ENCODE results near the gene PNLIPRP3.

DNA sequence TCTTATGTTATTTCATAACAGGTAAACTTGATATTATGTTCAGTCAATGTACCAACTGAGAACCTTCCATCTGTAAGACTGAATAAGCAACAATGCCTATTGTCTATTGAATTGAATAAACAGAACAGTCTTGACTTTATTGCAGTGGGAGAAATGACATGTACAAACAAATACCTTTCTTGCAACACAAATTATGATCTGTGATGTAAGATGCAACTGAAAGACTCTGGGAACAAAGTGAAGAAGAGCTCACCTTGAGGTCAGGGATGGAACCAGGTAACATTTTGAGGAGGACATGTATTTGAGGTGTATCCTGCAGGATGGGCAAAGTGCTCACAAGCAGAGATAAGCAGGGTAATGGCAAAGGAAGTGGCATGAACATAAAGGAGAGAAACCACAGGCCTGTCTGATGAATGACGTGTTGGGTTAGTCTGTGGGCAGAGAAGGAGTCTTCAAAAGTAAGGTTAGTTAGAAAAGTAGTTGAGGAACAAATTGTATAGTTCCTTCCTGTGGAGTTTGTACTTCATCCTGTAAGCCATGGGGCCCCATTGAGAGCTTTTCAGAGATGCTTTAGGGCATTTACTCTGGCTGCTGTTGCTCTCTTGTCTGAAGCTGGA is 9.5 kb downstream of the PNLIPRP3 start:
- TF ChIP-seq POLR2AphosphoS5 (IDR thresholded peaks at IDR 0.05; ENCODE audit: low read depth, low read length), result no peak
- TF ChIP-seq, protein P1, sequence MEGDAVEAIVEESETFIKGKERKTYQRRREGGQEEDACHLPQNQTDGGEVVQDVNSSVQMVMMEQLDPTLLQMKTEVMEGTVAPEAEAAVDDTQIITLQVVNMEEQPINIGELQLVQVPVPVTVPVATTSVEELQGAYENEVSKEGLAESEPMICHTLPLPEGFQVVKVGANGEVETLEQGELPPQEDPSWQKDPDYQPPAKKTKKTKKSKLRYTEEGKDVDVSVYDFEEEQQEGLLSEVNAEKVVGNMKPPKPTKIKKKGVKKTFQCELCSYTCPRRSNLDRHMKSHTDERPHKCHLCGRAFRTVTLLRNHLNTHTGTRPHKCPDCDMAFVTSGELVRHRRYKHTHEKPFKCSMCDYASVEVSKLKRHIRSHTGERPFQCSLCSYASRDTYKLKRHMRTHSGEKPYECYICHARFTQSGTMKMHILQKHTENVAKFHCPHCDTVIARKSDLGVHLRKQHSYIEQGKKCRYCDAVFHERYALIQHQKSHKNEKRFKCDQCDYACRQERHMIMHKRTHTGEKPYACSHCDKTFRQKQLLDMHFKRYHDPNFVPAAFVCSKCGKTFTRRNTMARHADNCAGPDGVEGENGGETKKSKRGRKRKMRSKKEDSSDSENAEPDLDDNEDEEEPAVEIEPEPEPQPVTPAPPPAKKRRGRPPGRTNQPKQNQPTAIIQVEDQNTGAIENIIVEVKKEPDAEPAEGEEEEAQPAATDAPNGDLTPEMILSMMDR (IDR thresholded peaks at IDR 0.05), result no peak
- TF ChIP-seq, protein P2, sequence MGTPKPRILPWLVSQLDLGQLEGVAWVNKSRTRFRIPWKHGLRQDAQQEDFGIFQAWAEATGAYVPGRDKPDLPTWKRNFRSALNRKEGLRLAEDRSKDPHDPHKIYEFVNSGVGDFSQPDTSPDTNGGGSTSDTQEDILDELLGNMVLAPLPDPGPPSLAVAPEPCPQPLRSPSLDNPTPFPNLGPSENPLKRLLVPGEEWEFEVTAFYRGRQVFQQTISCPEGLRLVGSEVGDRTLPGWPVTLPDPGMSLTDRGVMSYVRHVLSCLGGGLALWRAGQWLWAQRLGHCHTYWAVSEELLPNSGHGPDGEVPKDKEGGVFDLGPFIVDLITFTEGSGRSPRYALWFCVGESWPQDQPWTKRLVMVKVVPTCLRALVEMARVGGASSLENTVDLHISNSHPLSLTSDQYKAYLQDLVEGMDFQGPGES (IDR thresholded peaks at IDR 0.05; ENCODE audit: low read depth, low read length), result no peak
- TF ChIP-seq EP300 (IDR thresholded peaks at IDR 0.05; ENCODE audit: borderline replicate concordance in 1 of 2, low read depth in 1 of 2, low read length in 1 of 2), result no peak
- TF ChIP-seq NRF1 (IDR thresholded peaks at IDR 0.05; ENCODE audit: low read depth, low read length), result no peak
- no peak for TF ChIP-seq TAF1 (IDR thresholded peaks at IDR 0.05; ENCODE audit: borderline replicate concordance, low read depth, low read length)
- TF ChIP-seq TCF12 (IDR thresholded peaks at IDR 0.05), result no peak
